DMS 273 treated with DMSO at 0.1 percent for 48 hours (cell line): ENCODE results near the gene SLC30A5.
A peak's percentile ranks its signal among the peaks of the same experiment; 100 is the strongest.
"Not testable (repeated sequence)": the region's sequence is repeated elsewhere in the genome, so short reads cannot be mapped to it uniquely, and the experiment has no call there.

Experiments used
- DNase-seq: peaks from one replicate; lab custom pipeline; 2025; lab: John Stamatoyannopoulos, UW

SLC30A5 gene

GRCh38 chr5:69093771-69094482 is at the start of gene SLC30A5:
Gene SLC30A5, plus strand, starts transcription at chr5:69094014. Its CDS starts 242 bp downstream, at chr5:69094256.
- peak; percentile 98 for DNase-seq

DNA sequence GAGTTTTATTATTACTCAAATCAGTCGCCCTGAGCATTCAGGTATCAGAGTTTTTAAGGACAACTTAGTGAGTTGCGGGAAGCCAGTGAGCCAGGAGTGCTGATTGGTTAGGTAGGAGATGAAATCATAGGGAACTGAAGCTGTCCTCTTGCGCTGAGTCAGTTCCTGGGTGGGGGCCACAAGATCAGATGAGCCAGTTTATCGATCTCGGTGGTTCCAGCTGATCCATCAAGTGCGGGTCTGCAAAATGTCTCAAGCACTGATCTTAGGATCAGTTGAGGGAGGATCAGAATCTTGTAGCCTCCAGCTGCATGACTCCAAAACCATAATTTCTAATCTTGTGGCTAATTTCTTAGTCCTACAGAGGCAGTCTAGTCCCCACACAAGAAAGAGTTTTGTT is 48.6 kb upstream of the SLC30A5 start:
- not testable (repeated sequence) for DNase-seq

DNA sequence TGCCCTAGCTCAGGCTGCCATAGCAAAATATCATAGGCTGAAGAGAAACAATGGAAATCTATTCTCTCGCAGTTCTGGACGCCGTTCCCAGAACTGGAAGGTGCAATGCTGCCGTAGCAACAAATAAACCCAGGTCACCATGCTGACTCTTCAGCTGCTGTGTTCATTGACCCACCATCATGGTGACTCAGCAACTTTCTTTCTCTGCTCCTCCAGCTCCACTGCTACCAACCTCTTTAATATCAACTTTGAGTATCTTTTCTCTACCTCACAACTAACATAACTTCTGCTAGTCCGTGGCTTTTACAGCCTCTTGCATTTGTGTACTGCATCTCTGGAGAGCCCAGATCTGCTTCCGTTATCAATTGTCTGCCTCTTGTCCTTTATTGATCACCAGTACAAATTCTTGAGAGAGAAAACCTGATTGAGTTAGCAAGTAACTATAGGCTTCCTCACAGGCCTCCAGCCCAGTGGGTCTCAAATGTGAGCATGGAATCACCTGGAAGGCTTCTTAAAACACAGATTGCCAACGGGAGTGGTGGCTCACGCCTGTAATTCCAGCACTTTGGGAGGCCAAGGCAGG is 47.3 kb upstream of the SLC30A5 start:
- no peak for DNase-seq

DNA sequence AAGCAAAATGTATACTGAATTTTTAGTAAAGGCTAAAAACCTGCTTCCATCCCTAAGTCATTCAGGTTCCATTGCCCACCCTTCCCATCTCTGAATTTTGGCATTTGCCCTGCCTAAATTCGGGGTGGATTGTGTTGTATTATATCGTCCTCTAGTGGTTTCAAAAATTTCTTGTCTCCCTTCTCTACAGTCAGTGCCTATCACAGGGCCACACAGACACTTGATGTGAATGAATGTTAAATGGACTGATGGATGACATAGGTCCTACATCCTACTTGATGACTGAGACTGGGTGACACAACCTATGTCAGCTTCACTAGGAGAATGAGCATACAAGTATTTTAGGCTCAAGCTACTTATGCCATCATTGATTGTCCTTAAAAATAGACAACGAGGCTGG is 45.6 kb upstream of the SLC30A5 start:
- no peak for DNase-seq

GRCh38 chr5:69049151-69049550 is 44.7 kb upstream of the SLC30A5 start:
- no peak for DNase-seq

GRCh38 chr5:69049796-69050195 is 44.0 kb upstream of the SLC30A5 start:
- DNase-seq, result no peak

DNA sequence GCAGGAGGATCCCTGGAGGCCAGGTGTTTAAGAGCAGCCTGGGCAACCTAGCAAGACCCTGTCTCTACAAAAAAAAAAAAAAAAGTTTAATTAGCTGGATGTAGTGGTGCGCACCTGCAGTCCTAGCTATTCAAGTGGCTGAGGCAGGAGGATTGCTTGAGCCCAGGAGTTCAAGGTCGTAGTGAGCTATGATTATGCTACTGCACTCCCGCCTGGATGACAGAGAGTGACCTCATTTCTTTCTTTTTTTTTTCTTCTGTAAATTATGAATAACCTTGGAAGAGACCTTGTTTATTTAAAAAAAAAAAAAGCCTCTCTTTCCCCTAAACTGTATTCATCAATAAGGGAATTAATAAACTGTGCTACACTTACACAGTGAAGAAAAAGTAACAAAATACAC is 43.6 kb upstream of the SLC30A5 start:
- no peak for DNase-seq

DNA sequence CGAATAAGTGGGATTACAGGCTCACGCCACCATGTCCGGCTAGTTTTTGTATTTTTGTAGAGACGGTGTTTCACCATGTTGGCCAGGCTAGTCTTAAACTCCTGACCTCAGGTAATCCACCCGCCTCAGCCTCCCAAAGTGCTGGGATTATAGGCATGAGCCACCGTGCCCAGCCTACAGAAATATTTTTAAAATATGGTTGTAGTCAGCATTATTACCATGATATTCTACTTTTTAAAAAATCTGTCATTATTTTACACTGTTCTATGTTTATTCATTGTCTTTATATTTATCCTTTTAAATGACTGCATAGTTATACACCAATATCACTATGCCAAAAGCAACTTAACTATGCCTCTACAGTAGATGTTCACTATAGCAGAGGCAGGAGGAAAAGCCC is 41.6 kb upstream of the SLC30A5 start:
- no peak for DNase-seq

- no peak for DNase-seq
These were observed 18.9 kb upstream of the SLC30A5 start for GRCh38 chr5:69074664-69075521.

- no peak for DNase-seq
These were observed 18.2 kb upstream of the SLC30A5 start for GRCh38 chr5:69075522-69076179.

DNA sequence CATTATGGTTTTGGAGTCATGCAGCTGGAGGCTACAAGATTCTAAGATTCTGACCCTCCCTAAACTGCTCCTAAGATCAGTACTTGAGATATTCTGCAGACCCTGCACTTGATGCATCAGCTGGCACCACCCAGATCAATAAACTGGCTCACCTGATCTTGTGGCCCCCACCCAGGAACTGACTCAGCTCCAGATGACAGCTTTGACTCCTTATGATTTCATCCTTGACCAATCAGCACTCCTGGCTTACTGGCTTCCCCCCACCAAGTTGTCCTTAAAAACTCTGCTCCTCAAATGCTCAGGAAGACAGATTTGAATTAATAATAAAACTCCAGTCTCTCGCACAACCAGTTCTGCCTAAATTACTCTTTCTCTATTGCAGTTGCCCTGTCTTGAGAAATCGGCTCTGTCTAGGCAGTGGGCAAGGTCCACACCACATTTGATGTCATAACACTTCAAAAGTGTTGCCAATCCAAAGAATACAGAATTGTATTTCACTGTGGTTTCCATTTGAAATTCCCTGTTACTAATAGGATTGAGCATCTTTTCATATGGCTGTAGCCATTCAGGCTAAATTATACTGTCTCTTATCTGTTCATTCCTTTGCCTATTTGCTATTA is 14.8 kb upstream of the SLC30A5 start:
- no peak for DNase-seq

- DNase-seq, result no peak
These were observed 14.3 kb upstream of the SLC30A5 start for GRCh38 chr5:69079556-69079955.

GRCh38 chr5:69083412-69083811 is 10.4 kb upstream of the SLC30A5 start:
- peak; percentile 26 for DNase-seq

GRCh38 chr5:69084195-69084594 is 9.6 kb upstream of the SLC30A5 start:
- no peak for DNase-seq

- no peak for DNase-seq
These were observed 8.9 kb upstream of the SLC30A5 start for GRCh38 chr5:69084903-69085302.

GRCh38 chr5:69086206-69086605 is 7.6 kb upstream of the SLC30A5 start:
- no peak for DNase-seq

- DNase-seq, result not testable (repeated sequence)
These were observed 5.8 kb upstream of the SLC30A5 start for GRCh38 chr5:69088006-69088405.

DNA sequence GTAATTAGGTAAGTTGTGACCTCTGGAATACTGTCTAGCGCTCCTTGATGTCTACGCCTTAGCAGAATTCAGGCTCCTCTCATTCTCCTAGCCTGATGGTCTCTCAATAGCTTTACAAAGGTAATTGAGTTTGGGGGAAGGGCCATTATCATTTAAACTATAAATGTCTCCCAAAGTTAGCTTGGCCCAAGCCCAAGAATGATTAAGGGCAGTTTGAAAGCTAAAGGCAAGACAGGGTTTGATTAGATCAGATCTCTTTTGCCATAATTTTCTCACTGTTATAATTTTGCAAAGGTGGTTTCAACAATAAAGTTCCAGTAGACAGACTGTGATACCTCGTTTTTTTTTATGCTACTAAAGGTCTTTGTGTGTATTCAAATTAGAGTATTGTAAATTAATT is 3.7 kb upstream of the SLC30A5 start:
- DNase-seq, result no peak

DNA sequence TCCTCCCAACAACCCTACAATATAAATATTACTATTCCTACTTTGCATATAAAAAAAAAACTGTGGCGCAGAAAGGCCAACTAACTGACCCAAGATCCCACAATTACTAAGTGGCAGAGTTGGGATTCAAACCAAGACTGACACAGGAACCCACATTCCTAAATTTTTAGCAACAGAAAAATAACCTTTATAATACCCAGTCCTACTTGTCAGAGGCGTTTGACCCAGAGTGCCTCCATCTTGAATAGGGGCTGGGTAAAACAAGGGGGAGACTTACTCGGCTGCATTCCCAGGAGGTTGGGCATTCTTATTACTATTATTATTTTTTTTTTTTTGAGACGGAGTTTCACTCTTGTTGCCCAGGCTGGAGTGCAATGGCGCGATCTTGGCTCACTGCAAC is 2.0 kb upstream of the SLC30A5 start:
- no peak for DNase-seq

DNA sequence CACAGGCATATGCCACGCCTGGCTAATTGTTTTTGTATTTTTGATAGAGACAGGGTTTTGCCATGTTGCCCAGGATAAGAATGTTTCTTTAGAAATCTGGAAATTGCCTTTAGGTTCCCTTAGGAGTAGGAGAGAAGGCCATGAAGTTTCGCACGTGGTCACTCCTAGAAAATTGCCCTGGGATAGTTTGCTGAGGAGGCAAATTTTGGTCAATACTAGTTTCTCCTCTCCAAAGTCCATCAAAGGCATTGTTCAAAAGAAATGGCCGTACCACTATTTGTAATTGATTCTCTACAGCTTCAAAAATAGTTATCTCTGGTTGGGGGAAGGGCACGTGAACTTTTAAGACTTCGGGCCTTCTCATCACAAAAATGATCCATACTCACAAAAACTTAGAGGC is 845 bp upstream of the SLC30A5 start:
- DNase-seq, result no peak

- DNase-seq, result no peak
These were observed 5.5 kb downstream of the SLC30A5 start for GRCh38 chr5:69099302-69099701.

DNA sequence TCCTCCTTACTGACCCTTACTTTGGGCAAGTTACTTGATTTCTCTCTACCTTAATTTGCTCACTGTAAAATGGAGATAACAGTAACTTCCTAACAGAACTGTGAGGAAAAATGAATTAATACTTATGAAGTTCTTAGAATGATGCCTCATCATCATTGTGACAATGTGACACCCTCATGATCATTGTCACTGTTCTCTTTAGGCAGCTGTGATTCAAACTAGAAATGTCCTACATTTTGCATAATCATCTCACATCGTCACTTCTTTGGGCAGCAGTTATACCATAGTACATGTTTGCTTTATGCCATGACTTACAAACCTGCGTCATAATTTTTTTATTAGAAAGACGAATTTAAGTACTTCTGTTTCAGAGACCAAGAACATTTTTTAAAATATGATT is 9.7 kb downstream of the SLC30A5 start:
- no peak for DNase-seq
